ENCODE measurements around the gene PDE6D.

PDE6D gene

GRCh38 chr2:231780909-231781797, at the start of gene PDE6D:
Gene PDE6D, minus strand, starts transcription at chr2:231781282. Its CDS starts 168 bp downstream, at chr2:231781114.
- peak; percentile 96 for FAIRE-seq

DNA sequence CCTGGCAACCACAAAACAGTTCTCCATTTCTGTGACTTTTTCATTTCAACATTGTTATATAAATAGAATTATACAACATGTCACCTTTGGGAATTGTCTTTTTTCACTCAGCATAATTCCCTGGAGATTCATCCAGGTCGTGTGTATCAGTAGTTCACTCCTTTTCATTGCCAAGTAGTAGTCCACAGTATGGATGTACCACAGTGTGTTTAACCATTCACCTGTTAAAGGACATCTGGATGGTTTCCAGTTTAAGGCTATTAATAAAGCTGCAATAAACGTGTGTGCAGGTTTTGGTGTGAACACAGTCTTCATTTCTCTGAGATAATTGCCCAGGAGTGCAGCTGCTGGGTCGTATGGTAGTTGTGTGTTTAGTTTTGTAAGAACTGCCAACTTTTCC, 40.8 kb upstream of the PDE6D start:
- no peak for FAIRE-seq

DNA sequence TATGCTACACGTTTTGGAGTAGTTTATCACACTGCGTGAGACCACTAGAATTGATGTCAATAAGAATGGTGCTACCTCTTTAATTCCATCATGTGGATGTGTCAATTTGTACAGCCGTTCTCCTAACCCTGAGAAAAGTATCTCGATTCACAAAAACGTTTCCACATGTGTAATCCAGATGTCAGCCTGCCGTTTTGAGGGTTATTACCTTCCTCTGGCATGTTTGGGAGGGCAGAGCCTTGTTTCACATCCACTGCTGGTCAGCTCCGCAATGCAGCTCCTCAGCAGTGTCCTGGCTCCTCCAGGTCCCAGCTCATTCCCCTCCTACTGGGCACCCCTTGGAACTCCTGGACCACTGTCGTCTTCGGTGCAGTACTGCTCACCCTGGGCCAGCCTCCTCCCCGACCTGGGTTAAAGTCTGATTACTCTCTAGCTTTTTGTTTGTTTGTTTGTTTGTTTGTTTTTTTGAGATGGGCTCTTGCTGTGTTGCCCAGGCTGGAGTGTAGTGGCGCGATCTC, 39.8 kb upstream of the PDE6D start:
- no peak for FAIRE-seq

DNA sequence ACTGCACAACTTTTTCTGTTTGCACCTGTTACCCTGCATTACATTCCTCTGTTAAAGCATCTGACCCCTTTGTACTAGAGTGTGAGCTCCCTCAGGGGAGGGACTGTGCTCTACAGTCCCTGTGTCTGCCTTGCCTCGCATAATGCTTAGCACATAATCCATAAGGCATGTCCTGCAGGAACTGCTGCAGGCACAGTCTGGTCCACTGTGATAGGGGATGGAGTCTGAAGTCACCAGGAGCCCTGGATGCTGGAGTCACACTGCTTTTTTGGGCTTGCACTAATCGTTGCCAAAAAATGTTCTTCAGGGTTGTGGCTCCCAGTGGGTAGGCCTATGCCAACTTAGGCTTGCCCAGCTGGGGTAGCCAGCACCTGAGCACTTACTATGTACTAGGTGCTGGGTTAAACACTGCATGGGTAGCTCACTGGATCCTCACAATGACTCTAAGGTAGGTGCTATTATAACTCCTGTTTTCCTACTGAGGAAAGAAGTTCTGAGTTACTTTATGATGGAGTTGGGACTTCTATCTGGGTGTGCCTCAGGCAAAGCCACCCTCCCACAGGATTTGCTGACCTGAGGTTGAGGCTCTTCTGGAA, 38.5 kb upstream of the PDE6D start:
- FAIRE-seq: no peak

DNA sequence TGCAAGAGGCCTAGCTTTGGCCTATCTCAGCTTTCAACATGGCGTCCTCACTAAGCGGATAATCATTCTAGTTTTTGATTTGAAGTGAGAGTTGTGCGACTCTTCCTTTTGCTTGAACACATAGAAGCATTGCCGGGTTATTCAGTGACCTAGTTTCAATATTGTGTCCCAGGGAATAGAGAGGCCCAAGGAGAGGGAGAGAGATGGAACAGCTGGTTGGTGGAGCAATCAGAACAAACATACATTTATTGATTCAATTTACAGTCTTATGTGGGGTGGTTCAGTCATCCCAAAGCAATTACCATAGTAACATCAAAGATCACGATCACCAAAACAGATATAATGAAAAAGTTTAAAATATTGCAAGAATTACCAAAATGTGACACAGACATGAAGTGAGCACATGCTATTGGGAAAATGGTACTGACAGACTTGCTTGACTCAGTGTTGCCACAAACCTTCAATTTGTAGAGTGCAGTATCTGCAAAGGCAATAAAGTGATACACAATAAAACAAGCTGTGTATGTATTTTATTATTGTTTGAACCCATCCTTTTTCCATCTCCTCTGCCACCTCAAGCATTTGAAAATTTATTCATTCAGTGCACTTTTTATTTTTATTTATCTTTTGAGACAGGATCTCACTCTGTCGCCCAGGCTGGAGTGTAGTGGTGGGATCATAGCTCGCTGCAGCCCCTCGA, 35.4 kb upstream of the PDE6D start:
- no peak for FAIRE-seq

DNA sequence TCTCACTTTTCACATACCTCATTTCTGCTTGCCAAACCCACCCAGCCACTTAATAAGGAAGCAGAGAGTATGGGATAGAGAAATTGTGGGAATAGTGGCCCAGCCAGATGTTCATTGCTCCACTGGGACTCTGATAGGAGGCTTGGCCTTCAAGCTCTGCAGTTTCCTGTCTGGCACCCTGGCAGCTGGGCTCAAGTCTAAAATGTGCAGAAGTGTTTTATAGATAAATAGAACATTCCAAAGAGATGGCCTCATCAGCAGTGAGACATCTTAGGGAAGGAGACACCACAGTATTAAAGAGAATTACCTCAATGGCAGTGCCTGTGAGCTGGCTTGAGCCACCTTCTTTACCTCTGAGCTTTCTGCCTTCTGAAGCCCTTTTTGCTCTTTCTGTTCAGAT, 29.8 kb upstream of the PDE6D start:
- FAIRE-seq: no peak

DNA sequence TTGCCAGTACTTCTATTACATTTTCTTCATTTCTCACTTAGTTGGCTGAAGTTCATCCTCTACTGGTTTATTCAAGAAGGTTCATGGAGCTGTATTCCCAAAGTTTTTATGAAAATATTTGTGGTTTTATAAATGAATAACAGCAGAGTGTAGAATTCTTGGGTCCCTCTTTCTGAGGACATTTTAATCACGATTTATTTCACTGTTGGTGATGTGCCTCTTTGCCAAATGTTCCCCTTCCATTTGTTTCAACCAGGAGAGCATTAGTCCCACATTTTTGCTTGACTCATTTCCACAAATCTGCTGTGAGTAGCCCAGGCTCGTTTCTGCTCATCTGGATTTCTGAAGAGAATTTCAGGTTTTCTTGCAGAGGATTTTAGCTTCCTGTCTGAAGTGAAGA, 25.9 kb upstream of the PDE6D start:
- no peak for FAIRE-seq

- no peak for FAIRE-seq
Measured at GRCh38 chr2:231803501-231804138, 22.5 kb upstream of the PDE6D start.

DNA sequence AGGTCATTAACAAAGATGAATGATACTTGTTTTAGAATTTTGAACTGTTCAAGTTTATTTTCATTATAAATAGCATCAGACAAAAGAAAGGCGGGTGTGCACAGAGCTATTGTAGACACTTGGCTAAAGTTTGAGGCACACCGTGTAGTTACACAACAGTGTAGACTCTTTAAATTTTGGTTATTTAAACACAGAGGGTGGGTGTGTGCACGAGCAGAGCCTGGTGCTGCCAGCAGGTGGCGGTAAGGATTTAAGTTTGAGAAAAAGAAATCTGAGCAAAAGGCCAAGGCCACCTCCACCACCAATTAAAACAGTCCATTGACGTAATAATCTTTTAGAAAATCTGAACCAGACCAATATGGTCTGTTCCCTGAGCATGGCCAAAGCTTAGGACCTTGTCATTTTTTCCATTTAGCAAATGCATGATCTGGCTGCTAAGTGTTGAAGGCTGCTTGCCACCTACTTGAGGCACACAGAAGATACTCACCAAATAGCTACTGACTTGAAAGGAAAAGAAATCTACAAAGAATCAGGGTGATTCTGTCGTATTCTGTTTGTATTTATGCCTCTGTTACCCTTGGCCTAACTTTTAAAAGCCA, 19.5 kb upstream of the PDE6D start:
- FAIRE-seq: no peak

DNA sequence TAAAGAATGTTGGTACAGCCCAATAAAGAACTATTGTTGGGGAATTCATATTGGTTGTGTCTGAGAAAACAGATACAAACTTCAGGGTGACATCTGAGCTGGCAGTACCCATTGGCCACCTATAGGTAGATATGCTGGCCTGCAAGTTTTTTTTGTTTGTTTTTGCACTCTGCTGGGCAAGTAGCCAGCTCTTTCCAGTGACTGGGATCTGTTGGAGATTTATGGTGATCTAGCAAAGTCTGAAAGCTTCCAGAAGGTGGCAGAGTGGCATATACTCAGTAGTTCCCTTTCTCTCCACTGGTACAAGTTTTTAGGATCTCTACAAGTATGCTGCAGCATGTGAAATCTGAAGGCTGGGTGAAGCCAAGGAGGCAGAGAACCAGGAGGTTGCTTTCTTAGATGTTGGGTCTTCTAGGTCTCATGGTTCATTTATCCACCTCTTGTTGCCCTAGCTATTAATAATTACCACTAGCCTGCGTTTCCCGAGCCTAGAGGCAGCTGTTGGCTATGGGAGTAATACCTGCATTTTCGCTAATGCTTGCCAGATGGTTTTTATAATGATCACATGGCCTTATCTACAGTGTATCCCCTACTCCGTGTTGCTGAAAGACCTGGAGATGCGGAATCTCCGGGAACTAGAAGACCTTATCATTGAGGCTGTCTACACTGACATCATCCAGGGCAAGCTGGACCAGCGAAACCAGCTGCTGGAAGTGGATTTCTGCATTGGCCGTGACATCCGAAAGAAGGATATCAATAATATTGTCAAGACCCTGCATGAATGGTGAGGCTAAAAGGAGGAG, 14.6 kb upstream of the PDE6D start:
- peak; percentile 91 for FAIRE-seq

DNA sequence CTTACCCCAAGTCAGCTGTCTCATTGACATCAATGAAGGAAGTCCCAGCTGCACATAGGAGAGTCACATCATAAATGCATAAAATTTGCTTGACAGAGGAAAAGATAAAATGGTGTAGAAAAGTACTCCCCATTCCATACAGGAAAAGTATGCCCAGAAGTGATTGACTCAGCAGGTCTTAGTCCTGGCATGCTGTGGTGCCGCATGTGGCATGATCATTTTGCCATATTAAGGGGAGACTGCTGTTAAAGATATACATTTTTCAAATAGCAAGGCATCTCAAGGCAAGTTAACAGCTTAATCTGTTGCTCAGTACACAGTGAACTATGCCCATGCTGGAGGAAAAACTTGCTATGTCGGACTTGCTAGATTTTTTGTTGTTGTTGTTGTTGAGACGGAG, 13.3 kb upstream of the PDE6D start:
- FAIRE-seq: no peak

- no peak for FAIRE-seq
Measured at GRCh38 chr2:231791107-231791506, 10.0 kb upstream of the PDE6D start.

- no peak for FAIRE-seq
Measured at GRCh38 chr2:231786917-231787292, 5.8 kb upstream of the PDE6D start.

DNA sequence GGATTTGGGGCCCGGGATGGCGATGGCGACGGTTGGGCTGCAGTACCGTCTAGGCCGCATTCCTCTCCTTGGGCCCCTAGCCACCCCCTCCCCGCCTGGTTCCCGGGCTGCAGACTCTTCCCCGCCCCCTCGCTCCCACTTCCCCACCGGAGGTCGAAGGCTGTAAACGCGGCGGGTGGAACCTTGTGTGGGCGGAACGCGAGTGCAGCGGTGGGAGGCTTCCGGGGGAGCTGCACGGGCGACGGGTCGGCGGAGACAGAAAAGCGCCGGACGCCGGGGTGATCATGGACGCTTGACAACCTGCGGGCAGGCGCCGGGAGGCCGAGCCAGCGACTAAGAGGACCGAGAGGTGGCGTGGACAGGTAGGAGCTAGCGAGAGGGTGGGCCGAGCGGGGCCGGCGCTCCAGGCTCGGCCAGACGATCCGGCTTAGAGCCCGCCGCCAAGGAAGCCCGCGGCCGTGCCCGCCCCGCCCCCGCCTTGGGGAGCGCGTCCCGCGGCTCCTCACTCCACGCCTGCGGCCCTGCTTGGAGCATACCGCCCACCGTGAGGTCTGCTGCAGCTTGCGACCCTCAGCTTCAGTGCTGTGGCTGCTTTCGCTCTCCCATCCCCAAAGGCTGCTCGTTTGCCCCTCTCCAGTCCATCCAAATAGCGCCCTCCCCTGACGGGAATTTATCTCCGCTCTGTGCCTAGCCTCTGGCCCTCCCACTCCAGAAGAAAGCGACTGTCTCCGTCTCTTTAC, 5.3 kb upstream of the PDE6D start, which contains the start of gene COPS7B:
TSS of gene COPS7B (plus strand) at position 269 of the 740 bp plus-strand sequence. CDS start 2,126 bp downstream, outside the sequence.
- FAIRE-seq: no peak

GRCh38 chr2:231785822-231786176, 4.7 kb upstream of the PDE6D start:
- FAIRE-seq: no peak

DNA sequence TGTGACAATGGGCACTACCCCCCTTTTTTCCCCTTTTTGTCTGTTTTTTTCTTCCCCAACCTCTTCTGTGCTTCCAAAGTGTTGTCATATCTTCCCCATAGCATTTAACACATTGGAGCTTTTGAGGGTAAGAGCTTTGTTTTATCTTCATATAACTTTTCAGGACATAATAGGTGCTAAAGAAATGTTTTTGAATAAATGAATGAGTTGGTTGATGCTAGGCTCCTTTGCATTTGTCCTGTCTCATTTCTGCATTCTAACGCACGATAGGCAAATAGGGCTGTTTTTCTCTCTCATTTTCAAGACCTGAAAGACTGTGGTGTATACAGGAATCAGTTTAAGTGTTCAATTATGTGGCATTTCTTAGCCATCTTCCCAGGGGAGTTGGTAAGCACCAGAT, 4.3 kb upstream of the PDE6D start:
- no peak for FAIRE-seq

- no peak for FAIRE-seq
Measured at GRCh38 chr2:231781798-231782726, 980 bp upstream of the PDE6D start.

DNA sequence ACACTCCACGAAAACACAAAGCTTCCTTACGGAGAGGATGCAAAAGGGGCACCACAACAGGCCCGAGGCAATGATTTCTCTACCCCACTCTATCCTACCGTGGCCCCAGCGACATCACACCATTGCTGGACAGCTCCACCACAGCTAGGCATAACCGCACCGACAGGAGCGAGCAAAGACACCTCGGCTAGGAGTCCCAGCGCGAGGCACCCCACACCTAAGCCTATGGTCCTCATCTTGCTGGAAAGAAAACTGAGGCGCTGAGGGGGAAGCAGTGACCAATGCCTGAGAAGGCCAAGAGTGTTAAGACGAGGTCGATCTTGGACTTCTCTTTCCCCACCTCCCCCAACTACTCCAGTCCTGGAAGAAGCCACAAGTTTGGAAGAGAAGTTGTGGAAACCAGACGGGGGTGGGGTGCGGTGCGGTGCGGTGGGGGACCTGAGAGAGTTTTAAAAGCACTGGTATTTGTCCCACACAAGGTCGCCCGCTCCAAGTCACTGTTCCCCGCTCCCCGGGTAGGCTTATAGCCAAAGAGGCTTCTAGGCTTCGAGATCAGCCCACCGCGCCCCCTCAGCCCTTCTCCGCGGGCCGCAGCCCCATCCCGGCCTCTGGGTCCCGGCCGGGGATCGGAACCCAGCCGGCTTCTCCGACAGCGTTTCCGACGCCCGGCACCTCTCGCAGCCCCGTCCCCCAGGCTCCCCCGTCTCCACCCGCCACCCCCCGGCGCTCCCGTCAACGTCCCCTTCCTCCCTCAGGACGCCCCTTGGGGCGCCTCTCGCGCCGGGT, 766 bp downstream of the PDE6D start:
- no peak for FAIRE-seq

Data from islet of Langerhans (tissue), 1 donor.